Endothelial cell of umbilical vein (primary cell): Measurements from ENCODE around the gene SLC36A4. TPM values are rescaled to one million over a fixed set of nuclear protein-coding genes. Genes with fewer than 3 reads are reported as not detected.

ENCODE experiments used
- BruUV-seq: library from RNA; stranded (reverse); fragments of 400-500 nt; replicated peaks from 2 replicates; lab custom pipeline; 2021; lab: Mats Ljungman, UMichigan
- CTCF ChIA-PET: fragments of 300-600, 350-600 bp; sonication (Branson Sonifier 250); formaldehyde crosslinking; loops from one replicate; lab custom pipeline; 2021; ENCODE audit warnings: antibody characterized with exemption, inconsistent platforms; lab: Charles Lee
- POLR2A ChIA-PET: fragments of 300-600, 350-600 bp; sonication (Branson Sonifier 250); formaldehyde crosslinking; loops from one replicate; lab custom pipeline; 2021; ENCODE audit warnings: antibody characterized with exemption, inconsistent platforms; lab: Charles Lee
- DNase-seq: peaks from one replicate; pipeline ENCODE4 v3.0.0-alpha.2; 2011; ENCODE audit warnings: low read depth, low spot score
- FAIRE-seq: peaks from 2 replicates; lab custom pipeline; 2011; peaks lifted over from hg19 to GRCh38; lab: Jason Lieb, UNC
- H2AFZ ChIP-seq: 2 replicates; pipeline ENCODE4 v1.6.0; 2012; ENCODE audit warnings: low read depth, low read length, control low read depth, inconsistent platforms
- H3K27ac ChIP-seq: 2 replicates; pipeline ENCODE4 v1.5.1; 2011; ENCODE audit warnings: low read depth, mild to moderate bottlenecking, control low read depth, low read length, moderate library complexity; ENCODE audit not compliant: insufficient read depth
- H3K27me3 ChIP-seq, 2 experiments: 2 replicates each; pipeline versions ENCODE4 v1.6.0 to v1.6.1; 2011; ENCODE audit warnings: low read length in 2 of 2, mixed read lengths in 1 of 2; ENCODE audit not compliant: control insufficient read depth in 2 of 2, insufficient read depth in 2 of 2
- H3K36me3 ChIP-seq, 2 experiments: 2 replicates in 1 of 2; 3 replicates in 1 of 2; pipeline ENCODE4 v1.5.1; 2011; ENCODE audit warnings: low read length in 2 of 2, mild to moderate bottlenecking in 1 of 2, moderate library complexity in 1 of 2; ENCODE audit not compliant: control insufficient read depth in 2 of 2, insufficient read depth in 2 of 2; ENCODE audit errors: extremely low read depth in 1 of 2
- H3K4me1 ChIP-seq: 3 replicates; pipeline ENCODE4 v1.5.1; 2011; ENCODE audit warnings: mild to moderate bottlenecking, low read length; ENCODE audit not compliant: control insufficient read depth, insufficient read depth; ENCODE audit errors: extremely low read depth
- H3K4me2 ChIP-seq: 2 replicates; pipeline ENCODE4 v1.6.1; 2011; ENCODE audit warnings: low read length, control low read depth, mixed read lengths; ENCODE audit not compliant: insufficient read depth
- H3K4me3 ChIP-seq, 3 experiments: fragments of 200-600 bp in 1 of 3; sonication (generic), shearing (Covaris generic) in 1 of 3; replicated peaks in 1 of 3; 2 replicates each; pipeline ENCODE4 v1.5.1; 2011 to 2016; ENCODE audit warnings: control low read depth in 3 of 3, low read length in 3 of 3, mild to moderate bottlenecking in 2 of 3, inconsistent platforms in 1 of 3, low read depth in 1 of 3, moderate library complexity in 1 of 3; ENCODE audit not compliant: insufficient read depth in 1 of 3
- H3K79me2 ChIP-seq: 2 replicates; pipeline ENCODE4 v1.6.0; 2012; ENCODE audit warnings: low read length, inconsistent platforms; ENCODE audit not compliant: control insufficient read depth, insufficient read depth
- H3K9ac ChIP-seq: replicated peaks from 2 replicates; pipeline ENCODE3; 2011; ENCODE audit warnings: low read length, control low read depth; ENCODE audit not compliant: insufficient read depth; ENCODE audit errors: extremely low read depth
- H3K9me1 ChIP-seq: replicated peaks from 3 replicates; pipeline ENCODE4 v1.6.0; 2011; ENCODE audit warnings: mild to moderate bottlenecking, low read length; ENCODE audit not compliant: control insufficient read depth, insufficient read depth; ENCODE audit errors: extremely low read depth
- H3K9me3 ChIP-seq: replicated peaks from 2 replicates; pipeline ENCODE4 v1.5.1; 2012; ENCODE audit warnings: low read length, inconsistent platforms; ENCODE audit not compliant: control insufficient read depth, insufficient read depth
- H4K20me1 ChIP-seq: replicated peaks from 2 replicates; pipeline ENCODE3; 2011; ENCODE audit warnings: mild to moderate bottlenecking, low read length; ENCODE audit not compliant: control insufficient read depth, insufficient read depth; ENCODE audit errors: extremely low read depth
- CTCF ChIP-seq, 2 donors: IDR thresholded peaks; 1 replicate in 1 of 2; 2 replicates in 1 of 2; pipeline ENCODE4 v1.5.1; 2011; ENCODE audit warnings: low read length in 2 of 2, mild to moderate bottlenecking in 2 of 2, moderate library complexity in 2 of 2, control low read depth in 1 of 2, inconsistent platforms in 1 of 2, low read depth in 1 of 2; ENCODE audit not compliant: insufficient read depth in 1 of 2; ENCODE audit errors: extremely low read depth in 1 of 2
- EZH2 ChIP-seq: IDR thresholded peaks from 2 replicates; pipeline ENCODE4 v1.6.1; 2012; ENCODE audit warnings: borderline replicate concordance, low read depth, mild to moderate bottlenecking, moderate library complexity, low read length, inconsistent platforms; ENCODE audit not compliant: severe bottlenecking
- FOS ChIP-seq: IDR thresholded peaks from 2 replicates; pipeline ENCODE4 v1.6.1; 2011; ENCODE audit warnings: mild to moderate bottlenecking, low read length, moderate library complexity, borderline replicate concordance; ENCODE audit not compliant: insufficient read depth
- GATA2 ChIP-seq: IDR thresholded peaks from 2 replicates; pipeline ENCODE4 v1.7.0; 2011; ENCODE audit warnings: low read depth, mild to moderate bottlenecking, moderate library complexity, mixed read lengths, low read length; ENCODE audit not compliant: insufficient read length, insufficient read depth
- JUN ChIP-seq: IDR thresholded peaks from 2 replicates; pipeline ENCODE4 v1.6.1; 2011; ENCODE audit warnings: borderline replicate concordance, low read depth; ENCODE audit not compliant: insufficient read length, insufficient read depth
- MAX ChIP-seq: IDR thresholded peaks from 2 replicates; pipeline ENCODE4 v1.6.1; 2011; ENCODE audit not compliant: insufficient read depth, insufficient read length
- MYC ChIP-seq: IDR thresholded peaks from one replicate; pipeline ENCODE4 v1.6.1; 2011; ENCODE audit warnings: mild to moderate bottlenecking, low read depth, low read length
- POLR2A ChIP-seq: IDR thresholded peaks from 2 replicates; pipeline ENCODE4 v1.6.1; 2012; ENCODE audit warnings: low read depth, mild to moderate bottlenecking, control low read depth, low read length
- POLR2AphosphoS5 ChIP-seq: IDR thresholded peaks from 2 replicates; pipeline ENCODE4 v1.6.1; 2012; ENCODE audit warnings: low read depth, mild to moderate bottlenecking, control low read depth, low read length, moderate library complexity; ENCODE audit not compliant: insufficient read depth
- dilution Hi-C: fragments of 300-500 bp; cut with MboI; formaldehyde crosslinking; loops from one replicate; pipeline ENCODE4 v1.15.0; 2019; ENCODE audit warnings: low sequenced_read_pairs; ENCODE audit not compliant: extremely low pct_ligation_motif_present
- intact Hi-C: fragments of 100-400 bp; cut with micrococcal nuclease; formaldehyde crosslinking; loops from one replicate; pipeline ENCODE4 v1.10.0; 2022
- polyA plus RNA-seq, 4 experiments: library from polyadenylated mRNA; depleted of rRNA in 3 of 4; stranded (reverse) in 3 of 4; unstranded in 1 of 4; fragments of >200 nt; gene quantifications; 2 replicates each; pipeline versions ENCODE4 v1.2.1 to v1.2.3, GENCODE V29; 2011 to 2012; ENCODE audit warnings: missing spikeins in 1 of 4
- total RNA-seq: library from RNA; stranded (reverse); gene quantifications from 2 replicates; pipeline ENCODE4 v1.2.3, GENCODE V29; 2021

Gene SLC36A4
- total and polyA plus RNA-seq, 2 donors (not counting 3 experiments of a cell fraction or from before 2014, with no cell fraction given) = 8.5 to 16.8 TPM

GRCh38 chr11:93169143-93169542 is 28.6 kb downstream of the SLC36A4 start:
- H2AFZ ChIP-seq = no peak overlapping the region
- no peaks in the 10 kb centered on the region for H3K79me2 ChIP-seq
- DNase-seq = no peak
- H3K4me3 ChIP-seq = no peak overlapping the region
- H3K27ac ChIP-seq = no peak overlapping the region
- TF ChIP-seq EZH2 (no peak), POLR2AphosphoS5 (no peak), MYC (no peak), GATA2 (no peak), POLR2A (no peak), FOS (no peak), JUN (no peak), CTCF (IDR thresholded peaks at IDR 0.05; ENCODE audit: extremely low read depth in 1 of 2, insufficient read depth in 1 of 2, low read depth in 1 of 2, low read length in 2 of 2) (no peak), MAX (no peak)
- no TSS peak for BruUV-seq
- no peaks in the 10 kb centered on the region for H3K9me1 ChIP-seq
- peaks cover 6% of the 10 kb centered on the region for H3K4me1 ChIP-seq
- intact Hi-C loops (no loop called here), dilution Hi-C loops (no loop called here)
- peaks cover 0 to 2% of the 10 kb centered on the region in 2 experiments for H3K36me3 ChIP-seq
- FAIRE-seq = no peak
- no peaks in the 10 kb centered on the region for H4K20me1 ChIP-seq
- H3K9ac ChIP-seq = no peak overlapping the region
- CTCF ChIA-PET = interaction anchor here (1.0 to 1.8 kb wide), 2 partner anchors 80 to 227 kb away, joined by 4 to 7 read pairs; no protein-coding TSS in a partner anchor
- no peaks in the 10 kb centered on the region for H3K27me3 ChIP-seq
- POLR2A ChIA-PET = no interaction called here
- no peak overlapping the region for H3K4me2 ChIP-seq
- H3K9me3 ChIP-seq = no peaks in the 10 kb centered on the region
